RWPE1 (cell line): Measurements from ENCODE around the gene REEP1.
A peak's percentile ranks its signal among the peaks of the same experiment; 100 is the strongest.
"Not testable (repeated sequence)": the region's sequence is repeated elsewhere in the genome, so short reads cannot be mapped to it uniquely, and the experiment has no call there.

Experiments
- CTCF ChIA-PET: fragments of 350-600 bp; sonication (Branson Sonifier 250); formaldehyde crosslinking; extraction: SDS; loops from one replicate; lab custom pipeline; 2021; lab: Yijun Ruan, JAX
- POLR2A ChIA-PET: fragments of 400-600 bp; formaldehyde crosslinking; extraction: SDS; loops from one replicate; lab custom pipeline; 2020; ENCODE audit warnings: antibody characterized with exemption; ENCODE audit not compliant: low non-redundant PET; lab: Yijun Ruan, JAX
- DNase-seq: peaks from one replicate; pipeline ENCODE4 v3.0.0; 2012; ENCODE audit warnings: low spot score
- H3K27ac ChIP-seq: fragments of 450-650 bp; 2 replicates; pipeline ENCODE4 v1.5.1; 2017
- CTCF ChIP-seq: fragments of 450-650 bp; conservative IDR thresholded peaks from 2 replicates; pipeline ENCODE4 v1.5.1; 2017; ENCODE audit warnings: low read depth, mild to moderate bottlenecking

The REEP1 gene

GRCh38 chr2:86230961-86231360, 106.5 kb downstream of the REEP1 start:
- H3K27ac ChIP-seq = no peak overlapping the region
- no peak for TF ChIP-seq CTCF
- CTCF ChIA-PET = no interaction called here
- DNase-seq = no peak
- POLR2A ChIA-PET = no interaction called here

GRCh38 chr2:86229221-86229620, 108.2 kb downstream of the REEP1 start:
- CTCF ChIA-PET = no interaction called here
- no peak for TF ChIP-seq CTCF
- no peak overlapping the region; the same call in 1 of the 2 replicates for H3K27ac ChIP-seq
- POLR2A ChIA-PET = no interaction called here
- DNase-seq = no peak

GRCh38 chr2:86228574-86228973, 108.9 kb downstream of the REEP1 start:
- CTCF ChIA-PET, H3K27ac ChIP-seq, POLR2A ChIA-PET: not testable (repeated sequence)
- peak; percentile 13 for DNase-seq

- CTCF ChIA-PET = no interaction called here
- no peak for TF ChIP-seq CTCF
- no peak overlapping the region for H3K27ac ChIP-seq
- POLR2A ChIA-PET = no interaction called here
- DNase-seq = no peak
Measured at GRCh38 chr2:86227685-86228084, 109.7 kb downstream of the REEP1 start.

- DNase-seq = no peak
- ChIA-PET POLR2A (no interaction called here), CTCF (interaction anchor here (0.6 to 0.7 kb wide), 2 partner anchors 25 to 111 kb away, joined by 3 to 4 read pairs; no protein-coding TSS in a partner anchor)
- H3K27ac ChIP-seq = no peak overlapping the region
- no peak for TF ChIP-seq CTCF
Measured at GRCh38 chr2:86226636-86227520, 110.5 kb downstream of the REEP1 start.

GRCh38 chr2:86226070-86226469, 111.4 kb downstream of the REEP1 start:
- ChIA-PET CTCF (interaction anchor here (0.7 kb wide), 1 partner anchor 112 kb away, joined by 3 read pairs; no protein-coding TSS in a partner anchor), POLR2A (no interaction called here)
- DNase-seq = no peak
- no peak for TF ChIP-seq CTCF
- no peak overlapping the region for H3K27ac ChIP-seq

GRCh38 chr2:86225581-86225980, 111.8 kb downstream of the REEP1 start:
- POLR2A ChIA-PET = no interaction called here
- CTCF ChIA-PET = interaction anchor here (0.6 kb wide), 1 partner anchor 72 kb away, joined by 3 read pairs; no protein-coding TSS in a partner anchor
- no peak for TF ChIP-seq CTCF
- H3K27ac ChIP-seq = no peak overlapping the region
- DNase-seq = no peak
